Coronary artery (tissue), 2 donors: ENCODE data around the gene PTPRM.

Source experiments
- DNase-seq: peaks from one replicate; pipeline ENCODE4 v3.0.0-alpha.2; 2017; ENCODE audit warnings: low spot score
- H3K27ac ChIP-seq, 2 donors: fragments of 200-600 bp; sonication (generic); one replicate each; pipeline ENCODE4 v1.5.1; 2016 to 2019
- H3K4me3 ChIP-seq: fragments of 200-600 bp; sonication (generic); 2 replicates; pipeline ENCODE4 v1.5.1; 2016; ENCODE audit warnings: mild to moderate bottlenecking, moderate library complexity
- TF ChIP-seq, protein P1 (sequence below): fragments of 200-600 bp; sonication (generic); IDR thresholded peaks from one replicate; pipeline ENCODE4 v1.5.1; 2019; ENCODE audit warnings: antibody characterized with exemption

The PTPRM gene

DNA sequence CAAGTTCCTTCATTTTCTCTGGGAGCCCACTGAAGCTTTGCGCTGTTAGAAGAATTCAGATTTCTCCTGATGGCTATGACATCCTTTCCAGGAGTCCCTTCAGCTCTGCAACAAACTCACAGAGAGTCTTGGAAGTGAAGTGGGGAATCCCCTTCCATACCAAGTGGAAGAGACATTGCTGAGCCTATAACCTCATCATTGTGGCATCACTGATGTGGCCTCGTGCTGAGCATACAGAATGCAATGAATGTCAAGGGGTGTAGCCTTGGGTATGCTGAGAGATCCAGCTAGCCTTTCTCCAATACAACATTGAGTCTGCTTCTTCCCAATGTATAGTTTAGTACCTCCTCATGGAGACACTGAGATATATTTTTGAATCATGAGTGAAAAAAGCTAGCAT lies 731.1 kb downstream of the PTPRM start:
- Histone ChIP-seq H3K4me3 (no peak overlapping the region), H3K27ac (no peak overlapping the region)
- TF ChIP-seq, protein P1, sequence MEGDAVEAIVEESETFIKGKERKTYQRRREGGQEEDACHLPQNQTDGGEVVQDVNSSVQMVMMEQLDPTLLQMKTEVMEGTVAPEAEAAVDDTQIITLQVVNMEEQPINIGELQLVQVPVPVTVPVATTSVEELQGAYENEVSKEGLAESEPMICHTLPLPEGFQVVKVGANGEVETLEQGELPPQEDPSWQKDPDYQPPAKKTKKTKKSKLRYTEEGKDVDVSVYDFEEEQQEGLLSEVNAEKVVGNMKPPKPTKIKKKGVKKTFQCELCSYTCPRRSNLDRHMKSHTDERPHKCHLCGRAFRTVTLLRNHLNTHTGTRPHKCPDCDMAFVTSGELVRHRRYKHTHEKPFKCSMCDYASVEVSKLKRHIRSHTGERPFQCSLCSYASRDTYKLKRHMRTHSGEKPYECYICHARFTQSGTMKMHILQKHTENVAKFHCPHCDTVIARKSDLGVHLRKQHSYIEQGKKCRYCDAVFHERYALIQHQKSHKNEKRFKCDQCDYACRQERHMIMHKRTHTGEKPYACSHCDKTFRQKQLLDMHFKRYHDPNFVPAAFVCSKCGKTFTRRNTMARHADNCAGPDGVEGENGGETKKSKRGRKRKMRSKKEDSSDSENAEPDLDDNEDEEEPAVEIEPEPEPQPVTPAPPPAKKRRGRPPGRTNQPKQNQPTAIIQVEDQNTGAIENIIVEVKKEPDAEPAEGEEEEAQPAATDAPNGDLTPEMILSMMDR: no peak
- no peak for DNase-seq

DNA sequence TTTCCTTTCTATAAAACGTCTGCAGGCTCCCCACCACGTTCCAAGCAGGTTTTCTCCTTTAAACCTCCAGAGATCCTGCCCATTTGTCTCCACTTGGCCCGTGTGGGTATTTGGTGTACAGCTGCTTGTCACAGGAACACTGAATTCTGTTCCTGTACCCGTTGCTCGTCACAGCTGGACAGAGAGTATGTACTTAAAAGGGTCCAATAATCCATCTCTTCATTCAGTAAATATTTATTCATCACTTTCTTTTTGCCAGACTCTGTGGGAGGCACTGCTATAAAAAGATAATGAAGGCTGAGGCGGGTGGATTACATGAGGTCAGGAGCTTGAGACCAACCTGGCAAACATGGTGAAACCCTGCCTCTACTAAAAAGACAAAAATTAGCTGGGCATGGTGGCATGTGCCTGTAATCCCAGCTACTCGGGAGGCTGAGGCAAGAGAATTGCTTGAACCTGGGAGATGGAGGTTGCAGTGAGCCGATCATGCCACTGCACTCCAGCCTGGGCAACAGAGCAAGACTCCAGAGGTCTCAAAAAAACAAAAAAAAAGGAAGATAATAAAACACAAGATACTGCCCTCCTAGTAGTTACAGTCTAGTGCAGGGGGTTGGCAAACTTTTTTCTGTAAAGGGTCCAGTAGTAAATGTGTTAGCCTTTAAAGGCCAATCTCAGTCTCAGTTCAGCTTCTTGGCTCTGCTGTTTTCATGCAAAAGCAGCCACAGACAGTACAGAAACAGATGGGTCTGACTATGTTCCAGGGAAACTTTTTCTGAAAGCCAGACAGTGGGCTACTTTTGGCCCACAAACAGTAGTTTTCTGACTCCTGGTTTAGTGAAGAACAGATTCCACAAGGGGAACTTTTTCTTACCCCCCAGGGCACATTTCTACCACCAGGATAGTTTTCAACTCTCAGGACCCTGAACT lies 732.2 kb downstream of the PTPRM start:
- H3K4me3 ChIP-seq: no peak overlapping the region
- TF ChIP-seq, protein P1: no peak
- no peak for DNase-seq
- no peak overlapping the region for H3K27ac ChIP-seq

DNA sequence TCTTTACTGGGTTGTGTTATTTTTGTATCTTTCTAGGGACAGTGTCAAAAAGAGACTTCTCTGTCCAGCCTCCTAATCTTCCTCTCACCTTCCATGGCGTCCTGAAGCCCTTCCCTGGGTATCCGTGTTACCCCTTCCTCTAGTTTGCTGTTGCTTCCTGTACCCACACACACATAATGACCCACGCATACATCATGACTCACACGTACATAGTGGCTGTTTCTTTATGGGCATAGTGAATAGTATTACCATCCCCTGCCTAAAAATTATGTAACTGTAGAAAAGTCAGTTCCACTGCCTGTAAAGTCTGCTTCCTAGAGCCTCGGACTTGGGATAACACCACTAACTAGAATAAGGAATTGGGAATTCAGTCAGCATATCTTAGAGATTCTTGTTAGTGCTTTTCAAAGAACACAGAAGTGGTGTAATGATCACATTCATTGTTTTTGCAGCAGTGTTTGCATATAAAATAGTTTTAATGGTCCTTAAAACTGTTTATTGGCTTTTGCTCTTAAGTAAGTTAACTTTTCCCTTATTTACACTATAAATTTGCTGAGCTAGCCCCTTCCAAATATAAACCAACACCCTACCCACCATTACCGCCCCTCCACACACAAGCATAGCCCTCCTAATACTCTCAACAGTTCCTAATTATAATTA lies 733.8 kb downstream of the PTPRM start:
- DNase-seq: no peak
- TF ChIP-seq, protein P1: no peak
- H3K27ac ChIP-seq: no peak overlapping the region
- H3K4me3 ChIP-seq: no peak overlapping the region

DNA sequence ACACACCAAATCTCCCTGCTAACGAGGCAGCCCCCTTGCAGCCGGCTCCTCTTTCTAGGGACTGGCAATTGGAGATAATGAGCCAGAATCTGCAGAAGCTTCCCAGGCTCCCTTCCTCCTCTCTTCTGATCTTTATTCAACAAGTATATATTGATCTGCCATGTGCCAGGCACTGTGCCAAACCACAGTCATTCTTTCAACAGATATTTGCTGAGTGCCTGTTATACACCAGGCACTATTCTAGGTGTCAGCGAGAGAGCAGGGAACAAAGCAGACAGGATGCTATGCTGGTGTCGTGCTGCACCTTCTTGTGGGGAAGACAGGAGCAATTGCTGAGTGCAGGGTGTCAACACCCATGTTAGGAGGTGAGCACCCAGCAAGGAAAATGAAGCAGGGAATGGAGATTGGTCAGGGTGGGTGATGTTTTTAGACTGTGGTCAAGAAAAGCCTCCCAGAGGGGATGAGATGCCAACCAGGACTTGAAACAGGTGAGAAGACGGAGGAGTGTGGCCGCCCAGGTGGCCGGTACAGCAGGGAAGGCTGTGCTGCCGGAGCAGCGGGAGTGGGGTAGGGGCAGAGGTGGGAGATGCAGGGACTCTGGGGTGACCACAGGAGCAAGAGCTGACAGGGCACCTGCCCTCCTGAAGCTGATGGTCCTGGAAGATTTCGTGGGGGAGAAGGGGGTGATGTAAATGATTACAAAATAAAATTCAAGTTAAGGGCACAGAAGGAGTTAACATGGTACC lies 734.5 kb downstream of the PTPRM start:
- no peak overlapping the region for H3K4me3 ChIP-seq
- no peak for DNase-seq
- no peak overlapping the region for H3K27ac ChIP-seq
- TF ChIP-seq, protein P1: no peak

DNA sequence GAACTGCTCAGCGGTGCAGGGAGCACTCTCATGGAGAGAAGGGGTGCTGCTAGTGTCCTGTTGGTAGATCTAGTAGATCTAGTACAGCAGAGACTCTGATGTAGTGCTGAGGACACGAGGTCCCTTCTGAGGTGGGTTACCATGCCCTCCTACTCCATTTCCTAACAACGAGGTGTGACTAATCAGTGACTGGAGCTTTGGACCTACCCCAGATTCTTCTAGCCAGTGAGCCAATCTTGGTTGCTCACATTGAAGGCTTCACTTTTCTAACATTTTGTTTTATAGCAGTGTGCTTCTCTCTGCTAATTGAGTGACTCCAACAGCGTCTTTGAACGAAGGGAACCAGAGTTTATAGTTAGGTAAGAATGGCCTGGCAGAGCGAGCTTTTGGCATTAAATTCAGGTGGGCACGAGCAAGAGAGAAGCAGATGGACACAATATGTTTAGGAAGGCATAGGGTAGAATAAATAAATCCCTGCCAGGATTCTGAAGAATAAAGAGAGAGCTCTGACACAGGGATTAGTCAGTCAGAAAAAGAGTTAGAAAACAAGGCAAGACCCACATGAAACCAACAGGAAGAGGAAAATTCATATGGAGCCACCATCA lies 736.1 kb downstream of the PTPRM start:
- TF ChIP-seq, protein P1: no peak
- no peak for DNase-seq
- Histone ChIP-seq H3K4me3 (no peak overlapping the region), H3K27ac (no peak overlapping the region)

DNA sequence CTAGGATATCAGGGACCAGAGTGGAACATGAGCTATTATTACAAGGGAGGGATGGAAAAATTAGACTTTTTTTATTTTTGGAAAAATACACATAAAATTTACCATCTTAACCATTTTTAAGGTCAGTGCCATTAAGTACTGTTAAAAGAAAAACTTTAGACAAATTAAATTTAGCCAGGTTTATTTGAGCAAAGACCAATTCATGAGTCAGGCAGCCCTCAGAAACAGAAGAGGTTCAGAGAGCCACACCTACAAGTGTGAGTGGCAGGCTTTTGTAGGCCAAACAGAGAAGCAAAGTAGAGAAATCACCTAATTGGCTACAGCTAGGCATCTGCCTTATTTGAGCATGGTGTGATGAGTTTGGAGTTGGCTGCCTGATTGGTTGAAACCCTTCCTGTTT lies 740.8 kb downstream of the PTPRM start:
- TF ChIP-seq, protein P1: no peak
- DNase-seq: no peak
- Histone ChIP-seq H3K27ac (no peak overlapping the region), H3K4me3 (no peak overlapping the region)
